ENCODE data around the gene SLCO4A1.

Gene SLCO4A1

DNA sequence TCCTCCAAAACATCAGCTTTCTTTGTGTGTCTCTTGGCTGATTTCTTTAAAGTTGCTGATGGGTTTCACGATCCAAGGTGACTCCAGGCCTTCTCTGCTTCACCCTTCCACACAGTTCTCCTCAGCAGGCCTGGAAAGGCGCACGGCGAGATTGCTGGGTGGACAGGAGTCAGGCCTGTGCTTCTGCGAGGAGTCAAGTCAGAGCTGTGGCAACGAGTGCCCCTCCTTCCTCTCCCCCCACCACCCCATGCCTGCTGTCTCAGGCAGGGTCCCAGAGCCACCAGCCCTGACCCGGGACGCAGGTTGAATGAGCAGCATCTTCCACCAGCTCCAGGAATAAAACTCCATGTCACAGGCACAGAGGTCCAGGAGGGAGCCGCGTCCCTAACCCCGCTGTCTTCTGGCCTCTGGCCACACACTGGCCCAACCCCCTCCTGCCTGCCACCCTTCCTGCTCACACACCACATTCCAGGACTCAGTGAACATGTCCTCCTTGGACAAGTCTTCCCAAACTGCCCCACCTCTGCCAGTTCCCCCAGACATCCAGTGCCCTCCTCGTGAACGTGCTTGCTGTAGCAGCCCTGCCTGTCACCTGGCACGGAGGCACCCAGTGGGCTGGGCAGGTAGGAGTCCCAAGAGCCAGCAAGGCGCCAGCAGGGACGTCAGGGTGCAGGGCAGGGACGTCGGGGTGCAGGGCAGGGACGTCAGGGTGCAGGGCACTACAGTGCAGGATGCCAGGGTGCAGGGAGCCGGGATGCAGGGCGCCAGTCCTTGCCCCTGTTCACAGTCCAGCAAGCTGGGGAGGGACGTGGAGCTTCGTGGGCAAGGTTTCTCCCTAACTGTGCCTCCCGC lies 59.1 kb downstream of the SLCO4A1 start:
- no peak for DNase-seq (ENCODE audit: low spot score)

- DNase-seq (ENCODE audit: low spot score): no peak
Measured at GRCh38 chr20:62702013-62702300, 59.7 kb downstream of the SLCO4A1 start.

DNA sequence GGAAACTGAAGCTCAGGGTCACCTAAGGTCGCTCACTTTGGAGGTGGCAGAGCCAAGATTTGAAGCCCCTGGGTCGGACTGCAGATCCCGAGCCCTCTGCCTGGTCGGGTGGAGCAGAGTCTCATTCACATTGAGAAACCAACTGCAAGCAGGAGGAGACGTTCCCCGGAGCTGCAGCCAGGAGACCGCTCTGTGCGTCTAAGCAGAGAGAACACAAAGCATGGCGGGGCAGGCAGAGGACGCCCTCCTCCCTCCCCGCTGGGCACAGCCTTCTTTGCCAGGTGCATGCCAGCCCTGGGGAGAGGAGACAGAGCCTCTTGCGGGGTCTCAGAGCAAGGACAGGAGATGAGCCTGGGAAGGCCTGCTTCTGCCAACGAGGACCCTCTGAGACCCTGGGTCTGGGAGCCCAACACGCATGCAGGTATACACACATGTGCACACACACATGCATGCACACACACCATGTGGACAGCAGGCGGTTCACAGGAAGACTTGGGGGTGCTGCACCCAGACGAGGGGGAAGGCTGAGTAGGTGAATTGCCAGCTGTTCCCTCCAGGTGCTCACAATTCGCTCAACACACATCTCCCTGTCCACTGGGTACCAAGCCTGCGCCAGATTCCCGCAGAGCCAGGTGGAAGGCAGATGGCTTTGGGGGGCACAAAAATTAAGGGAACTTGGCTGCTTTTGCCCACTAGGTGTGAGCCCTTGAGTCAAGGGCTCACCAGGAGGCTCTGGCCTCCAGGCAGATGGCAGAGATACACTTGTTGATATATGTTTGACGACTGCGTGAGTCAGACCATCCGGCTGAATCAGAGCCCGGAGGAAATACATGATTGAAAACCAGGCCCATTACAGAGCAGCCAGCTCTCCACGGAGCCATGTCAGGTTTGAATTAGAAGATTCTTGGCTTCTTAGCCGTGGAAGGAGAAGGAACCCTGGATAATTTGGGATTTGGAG lies 60.9 kb downstream of the SLCO4A1 start:
- DNase-seq (ENCODE audit: low spot score): no peak

- no peak for DNase-seq (ENCODE audit: low spot score)
Measured at GRCh38 chr20:62703853-62704228, 61.5 kb downstream of the SLCO4A1 start.

DNA sequence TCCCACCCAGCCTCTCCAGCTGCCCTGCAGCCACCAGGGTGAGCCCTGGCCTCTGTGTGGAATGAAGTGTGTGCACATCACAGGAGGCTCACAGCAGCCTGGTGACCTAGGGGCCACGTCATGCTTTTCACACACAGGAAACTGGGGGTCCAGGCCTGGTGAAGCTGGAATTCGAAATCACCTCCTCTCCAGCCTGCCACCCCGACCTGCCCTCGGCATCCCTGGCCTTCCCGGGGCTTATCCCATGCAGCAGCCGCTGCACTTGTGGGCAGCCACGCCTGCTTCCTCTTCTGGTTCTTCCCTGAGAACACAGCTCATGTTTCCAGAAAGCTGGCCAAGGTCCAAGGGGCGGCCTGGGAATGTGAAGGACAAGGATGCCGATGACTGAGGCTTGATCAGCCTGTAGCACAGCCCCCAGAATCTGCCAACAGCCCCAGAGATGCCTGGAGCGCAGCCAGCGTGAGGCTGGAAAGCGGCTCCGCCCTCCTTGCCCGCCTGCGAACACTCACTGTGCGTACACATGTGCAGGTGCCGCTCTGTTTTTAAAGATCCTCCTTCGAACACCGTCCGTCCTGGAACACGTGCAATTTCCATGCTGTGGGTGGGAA lies 62.1 kb downstream of the SLCO4A1 start:
- no peak for DNase-seq (ENCODE audit: low spot score)

GRCh38 chr20:62705627-62706026 lies 63.3 kb downstream of the SLCO4A1 start:
- no peak for DNase-seq (ENCODE audit: low spot score)

- DNase-seq (ENCODE audit: low spot score): no peak
Measured at GRCh38 chr20:62706344-62706743, 64.0 kb downstream of the SLCO4A1 start.

DNA sequence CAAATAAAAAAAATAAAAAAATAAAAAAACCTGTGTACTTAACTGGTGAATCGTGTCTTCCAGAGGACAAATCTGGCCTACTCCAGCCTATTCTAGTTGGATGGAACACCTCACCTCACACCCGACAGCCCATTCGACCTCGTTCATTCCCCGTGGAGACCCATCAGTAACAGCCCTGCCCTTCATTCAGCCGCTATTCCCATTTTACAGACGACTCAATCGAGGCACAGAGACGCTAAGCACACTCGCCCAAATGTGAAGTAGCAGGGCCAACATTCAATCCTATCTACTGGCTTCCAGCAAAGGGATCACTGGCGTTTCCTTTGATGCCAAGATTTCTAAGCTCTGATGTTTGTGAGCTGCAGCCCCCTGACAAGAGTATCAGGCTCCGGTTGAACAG lies 64.6 kb downstream of the SLCO4A1 start:
- no peak for DNase-seq (ENCODE audit: low spot score)

- DNase-seq (ENCODE audit: low spot score): no peak
Measured at GRCh38 chr20:62707276-62707920, 65.1 kb downstream of the SLCO4A1 start.

- no peak for DNase-seq (ENCODE audit: low spot score)
Measured at GRCh38 chr20:62707921-62708521, 65.7 kb downstream of the SLCO4A1 start.

DNA sequence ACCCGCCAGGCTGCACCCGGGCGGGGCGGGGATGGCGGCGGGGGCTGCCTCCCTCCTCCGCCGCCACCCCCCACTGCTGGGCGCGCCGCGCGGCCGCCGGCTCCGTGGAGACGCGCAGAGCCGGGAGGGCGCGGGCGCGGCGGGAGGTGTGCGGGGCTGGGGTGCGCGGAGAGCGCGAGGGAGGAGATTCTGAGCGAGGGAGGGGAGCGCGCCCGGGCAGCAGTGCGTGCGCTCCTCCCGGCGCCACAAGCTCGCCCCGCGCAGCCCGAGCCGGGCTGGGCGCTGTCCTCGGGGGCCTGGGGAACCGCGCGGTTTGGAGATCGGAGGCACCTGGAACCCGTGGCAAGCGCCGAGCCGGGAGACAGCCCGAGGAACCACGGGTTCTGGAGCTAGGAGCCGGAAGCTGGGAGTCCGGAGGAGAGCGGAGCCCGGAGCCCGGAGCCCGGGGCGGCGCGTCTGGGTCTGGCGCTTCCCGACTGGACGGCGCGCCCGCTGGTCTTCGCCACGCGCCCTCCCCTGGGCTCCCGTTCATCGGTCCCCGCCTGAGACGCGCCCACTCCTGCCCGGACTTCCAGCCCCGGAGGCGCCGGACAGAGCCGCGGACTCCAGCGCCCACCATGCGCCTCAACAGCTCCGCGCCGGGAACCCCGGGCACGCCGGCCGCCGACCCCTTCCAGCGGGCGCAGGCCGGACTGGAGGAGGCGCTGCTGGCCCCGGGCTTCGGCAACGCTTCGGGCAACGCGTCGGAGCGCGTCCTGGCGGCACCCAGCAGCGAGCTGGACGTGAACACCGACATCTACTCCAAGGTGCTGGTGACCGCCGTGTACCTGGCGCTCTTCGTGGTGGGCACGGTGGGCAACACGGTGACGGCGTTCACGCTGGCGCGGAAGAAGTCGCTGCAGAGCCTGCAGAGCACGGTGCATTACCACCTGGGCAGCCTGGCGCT lies 66.6 kb downstream of the SLCO4A1 start, which contains the start of gene NTSR1:
TSS of gene NTSR1 (plus strand) at position 246 of the 946 bp plus-strand sequence. CDS start at position 618, 372 bp downstream.
- no peak for DNase-seq (ENCODE audit: low spot score)

GRCh38 chr20:62709537-62709905 lies 67.2 kb downstream of the SLCO4A1 start:
- no peak for DNase-seq (ENCODE audit: low spot score)

GRCh38 chr20:62710221-62710885 lies 68.0 kb downstream of the SLCO4A1 start:
- DNase-seq (ENCODE audit: low spot score): no peak

DNA sequence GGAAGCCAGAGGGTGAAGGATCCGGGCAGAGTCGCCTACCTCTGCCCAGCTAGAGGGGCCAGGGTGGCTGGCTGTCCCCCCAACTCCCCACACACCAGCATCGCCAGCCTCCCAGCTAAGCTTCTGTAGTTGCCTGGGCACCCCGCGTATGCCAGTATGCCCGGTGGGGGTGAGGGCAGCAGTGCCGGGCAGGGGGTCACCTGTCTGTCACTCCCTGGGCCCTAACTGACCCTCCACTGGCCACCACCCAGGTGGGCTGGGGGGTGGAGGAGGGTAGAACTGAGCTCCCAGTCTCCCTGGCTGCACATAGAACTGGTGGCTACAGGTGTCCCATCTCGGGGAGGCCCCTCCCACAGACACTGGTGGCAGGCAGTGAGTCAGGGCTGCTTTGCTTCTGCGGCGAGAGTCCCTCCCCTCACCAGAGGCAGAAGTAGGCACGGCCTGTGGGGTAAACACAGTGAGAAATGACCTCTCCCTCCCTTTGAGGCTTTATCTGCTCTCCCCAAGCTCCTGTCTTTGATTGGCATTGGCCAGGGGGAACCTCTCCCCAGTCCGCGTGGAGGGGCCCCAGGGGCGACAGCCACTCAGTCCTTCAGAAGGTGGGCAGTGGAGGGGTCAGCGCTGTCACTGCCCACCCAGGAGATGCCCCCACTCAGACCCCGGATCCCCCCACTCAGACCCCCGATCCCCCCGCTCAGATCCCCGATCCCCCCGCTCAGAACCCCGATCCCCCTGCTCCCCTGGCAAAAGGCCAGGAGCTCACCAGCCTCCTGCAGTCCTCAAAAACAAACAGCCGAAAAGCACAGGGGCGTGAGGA lies 68.8 kb downstream of the SLCO4A1 start:
- DNase-seq (ENCODE audit: low spot score): no peak

DNA sequence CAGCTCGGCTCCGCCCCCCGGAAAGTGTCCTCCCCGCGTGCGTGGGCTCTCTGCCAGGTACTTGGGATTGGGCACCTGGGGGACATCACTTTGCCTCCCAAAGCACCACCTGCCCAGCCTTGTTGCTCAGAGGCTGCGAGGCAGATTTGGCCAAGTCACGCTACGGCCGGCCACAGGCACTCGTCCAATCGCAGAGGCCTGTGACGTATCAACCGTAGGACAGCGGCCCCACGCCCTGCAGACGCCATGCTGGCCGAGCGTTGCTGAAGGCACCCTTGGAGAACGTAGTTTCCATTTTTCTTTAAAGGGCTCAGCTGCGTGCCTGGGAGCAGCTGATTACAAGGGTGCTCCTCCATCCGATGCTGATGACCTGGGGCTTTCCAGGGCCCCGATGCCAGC lies 69.4 kb downstream of the SLCO4A1 start:
- no peak for DNase-seq (ENCODE audit: low spot score)

DNA sequence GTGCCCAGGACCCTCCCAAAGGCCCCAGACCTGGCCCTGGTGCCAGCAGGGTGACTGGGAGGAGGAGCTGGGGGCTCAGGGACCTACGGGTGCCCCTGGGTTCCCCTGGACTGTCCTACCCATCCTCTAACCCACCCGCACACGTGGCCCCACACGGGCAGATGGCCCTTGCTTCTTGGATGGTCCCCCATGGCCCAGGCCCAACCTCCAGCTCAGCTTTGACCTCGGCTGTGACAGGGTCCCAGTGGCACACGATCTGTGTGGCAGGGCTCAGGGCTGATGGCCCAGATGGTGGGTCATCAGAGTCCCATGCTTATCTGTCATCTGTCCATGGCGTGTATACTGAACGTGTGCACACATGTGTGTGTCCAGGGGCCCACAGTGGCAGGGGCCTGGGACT lies 70.3 kb downstream of the SLCO4A1 start:
- DNase-seq (ENCODE audit: low spot score): no peak

DNA sequence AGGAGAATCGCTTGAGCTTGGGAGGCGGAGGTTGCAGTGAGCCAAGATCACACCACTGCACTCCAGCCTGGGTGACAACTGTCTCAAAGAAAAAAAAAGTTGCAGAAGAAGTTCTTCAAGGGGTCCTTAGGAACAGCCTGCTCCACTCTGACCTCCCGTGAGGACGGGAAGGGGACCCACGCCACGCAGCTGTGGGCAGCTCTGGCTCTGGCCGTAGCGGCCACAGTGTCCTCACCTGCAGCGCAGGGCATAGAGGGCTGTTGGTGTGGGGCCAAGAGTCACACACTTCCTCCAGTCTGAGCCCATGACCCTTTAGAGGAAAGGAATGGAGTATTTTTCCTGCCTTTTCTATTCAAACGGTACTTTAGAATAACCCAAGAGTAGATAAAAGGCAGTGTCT lies 71.7 kb downstream of the SLCO4A1 start:
- no peak for DNase-seq (ENCODE audit: low spot score)

DNA sequence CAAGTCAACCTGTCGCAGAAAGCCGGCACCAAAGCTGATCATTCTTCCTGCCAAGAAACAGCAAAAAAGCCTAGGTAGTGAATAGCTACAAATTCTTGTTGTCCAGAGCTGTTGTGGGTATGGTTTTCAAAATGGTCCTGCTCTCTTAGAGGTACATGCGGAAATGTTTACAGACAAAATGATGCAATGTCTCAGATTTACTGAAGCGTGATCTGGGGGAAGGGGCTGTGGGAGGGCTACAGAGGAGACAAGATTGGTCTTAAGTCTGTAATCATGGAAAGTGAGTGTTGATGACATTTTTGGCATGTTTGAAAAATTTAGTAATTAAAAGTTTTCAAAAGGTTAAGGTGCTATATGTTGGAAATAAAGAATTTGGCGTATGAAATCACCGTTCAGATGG lies 72.5 kb downstream of the SLCO4A1 start:
- DNase-seq (ENCODE audit: low spot score): no peak

- no peak for DNase-seq (ENCODE audit: low spot score)
Measured at GRCh38 chr20:62715201-62715600, 72.9 kb downstream of the SLCO4A1 start.
